ENCODE measurements around the gene TSPAN1.

Gene TSPAN1

DNA sequence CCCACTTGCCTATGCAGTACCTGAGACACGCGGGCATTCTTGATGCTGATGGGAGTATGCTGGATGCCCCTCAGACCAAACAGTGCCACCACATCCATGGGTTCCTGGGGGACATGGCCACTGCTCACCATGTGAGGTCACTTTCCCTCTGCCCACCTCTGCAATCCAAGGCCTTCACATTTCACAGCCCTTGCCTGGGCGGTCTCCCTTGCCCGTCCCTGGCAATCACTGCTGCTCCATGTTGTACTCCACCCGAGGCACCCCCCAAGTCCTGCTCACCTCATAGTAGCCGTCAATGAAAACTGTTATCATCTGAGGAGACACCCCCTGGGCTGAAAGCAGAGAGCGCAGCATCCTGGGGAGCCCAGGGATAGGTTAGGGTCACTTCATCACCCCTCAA, 18.4 kb downstream of the TSPAN1 start:
- FAIRE-seq (no peak), DNase-seq (ENCODE audit: insufficient read length, low spot score) (no peak)
- TF ChIP-seq SPI1 (IDR thresholded peaks at IDR 0.05; ENCODE audit: low read depth, low read length) = no peak
- no peak for TF ChIP-seq POLR2AphosphoS5 (IDR thresholded peaks at IDR 0.05; ENCODE audit: low read depth, low read length)
- no peak for TF ChIP-seq POU2F2 (IDR thresholded peaks at IDR 0.05; ENCODE audit: low read depth, low read length)
- TF ChIP-seq TAF1 (IDR thresholded peaks at IDR 0.05; ENCODE audit: low read depth, low read length) = no peak
- no peak for TF ChIP-seq POLR2A (IDR thresholded peaks at IDR 0.05; ENCODE audit: low read depth, low read length)
- no peak for TF ChIP-seq PAX5 (IDR thresholded peaks at IDR 0.05; ENCODE audit: insufficient read depth, low read length, severe bottlenecking)

DNA sequence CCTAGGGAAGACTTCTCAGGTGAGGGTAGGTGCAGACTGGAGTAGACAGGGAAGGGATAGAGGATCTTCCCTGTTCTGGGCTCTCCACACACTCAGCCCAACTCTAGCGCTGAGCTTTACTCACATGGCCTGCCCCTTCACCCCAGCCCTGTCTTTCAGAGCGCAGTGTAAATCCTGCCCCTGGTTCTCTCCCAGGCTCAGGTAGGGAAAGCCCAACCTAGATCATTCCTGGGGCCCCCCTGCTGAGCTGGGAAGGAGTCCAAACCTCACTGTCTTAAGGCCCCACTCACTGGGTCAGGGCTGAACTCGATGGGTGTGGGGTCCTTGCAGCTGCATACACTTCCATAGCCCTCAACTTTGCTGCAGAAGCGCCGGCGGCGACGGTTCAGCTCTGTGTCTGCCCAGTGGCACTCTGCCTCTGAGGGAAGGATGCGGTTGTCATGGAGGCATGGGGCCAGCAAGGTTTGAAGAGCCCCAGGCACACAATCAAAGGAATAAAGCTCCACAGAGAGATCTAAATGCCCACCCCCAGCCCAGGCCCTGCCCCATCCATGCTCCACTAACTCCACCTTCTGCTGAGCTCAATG, 19.2 kb downstream of the TSPAN1 start:
- no peak for FAIRE-seq
- TF ChIP-seq POLR2AphosphoS5 (IDR thresholded peaks at IDR 0.05; ENCODE audit: low read depth, low read length) (no peak), POLR2A (IDR thresholded peaks at IDR 0.05; ENCODE audit: low read depth, low read length) (no peak), POU2F2 (IDR thresholded peaks at IDR 0.05; ENCODE audit: low read depth, low read length) (no peak), TAF1 (IDR thresholded peaks at IDR 0.05; ENCODE audit: low read depth, low read length) (no peak), PAX5 (IDR thresholded peaks at IDR 0.05; ENCODE audit: insufficient read depth, low read length, severe bottlenecking) (no peak)
- no peak for DNase-seq (ENCODE audit: insufficient read length, low spot score)

DNA sequence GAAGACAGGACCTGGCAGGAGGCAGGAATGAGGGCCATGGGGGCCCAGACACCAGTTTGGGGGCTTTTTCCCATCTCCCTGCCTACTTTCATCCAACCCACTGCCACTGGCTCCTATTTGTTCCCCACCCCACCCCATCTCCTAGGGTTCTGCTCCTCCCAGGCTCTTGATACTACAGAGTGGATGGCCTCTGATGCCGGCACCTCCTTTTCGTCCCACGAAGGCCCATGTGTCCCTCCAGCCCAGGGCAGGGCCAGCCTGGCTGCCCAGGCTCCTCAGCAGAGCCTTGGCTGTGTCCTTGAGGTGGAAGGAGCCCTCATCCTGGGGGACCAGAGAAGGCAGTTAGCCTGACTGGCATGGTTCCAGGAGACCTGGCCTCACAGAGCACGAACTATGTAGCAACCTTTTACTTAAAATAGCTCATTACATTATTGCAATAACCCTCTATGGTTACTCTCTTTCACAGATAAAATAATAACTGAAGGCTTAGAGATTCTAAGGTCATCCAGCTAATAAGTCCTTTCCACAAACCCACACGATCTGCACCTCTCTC, 19.8 kb downstream of the TSPAN1 start:
- TF ChIP-seq SPI1 (IDR thresholded peaks at IDR 0.05; ENCODE audit: low read depth, low read length) = no peak
- no peak for TF ChIP-seq POLR2A (IDR thresholded peaks at IDR 0.05; ENCODE audit: low read depth, low read length)
- TF ChIP-seq POU2F2 (IDR thresholded peaks at IDR 0.05; ENCODE audit: low read depth, low read length) = no peak
- no peak for TF ChIP-seq POLR2AphosphoS5 (IDR thresholded peaks at IDR 0.05; ENCODE audit: low read depth, low read length)
- no peak for TF ChIP-seq PAX5 (IDR thresholded peaks at IDR 0.05; ENCODE audit: insufficient read depth, low read length, severe bottlenecking)
- no peak for TF ChIP-seq TAF1 (IDR thresholded peaks at IDR 0.05; ENCODE audit: low read depth, low read length)
- FAIRE-seq (no peak), DNase-seq (ENCODE audit: insufficient read length, low spot score) (no peak)

DNA sequence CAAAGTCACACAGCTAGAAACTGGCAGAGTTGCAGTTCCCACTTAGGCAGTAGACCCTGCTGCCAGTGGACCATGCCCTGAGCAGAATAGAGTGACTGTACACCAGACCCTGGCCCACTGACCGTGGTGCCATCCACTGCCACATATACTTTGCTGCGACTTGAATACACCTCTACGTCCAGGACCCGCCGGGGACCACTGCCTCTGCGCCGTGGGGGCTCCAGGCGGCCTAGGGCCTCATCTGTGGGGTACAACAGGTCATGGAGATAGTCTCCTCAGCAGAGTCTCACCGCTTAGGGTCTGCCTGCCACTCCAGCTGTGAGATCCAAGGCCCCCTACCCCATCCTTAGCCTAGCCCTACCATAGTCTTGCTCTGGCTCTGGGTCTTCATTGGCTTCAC, 21.7 kb downstream of the TSPAN1 start:
- TF ChIP-seq SPI1 (IDR thresholded peaks at IDR 0.05; ENCODE audit: low read depth, low read length) = no peak
- no peak for TF ChIP-seq PAX5 (IDR thresholded peaks at IDR 0.05; ENCODE audit: insufficient read depth, low read length, severe bottlenecking)
- no peak for TF ChIP-seq TAF1 (IDR thresholded peaks at IDR 0.05; ENCODE audit: low read depth, low read length)
- TF ChIP-seq POLR2A (IDR thresholded peaks at IDR 0.05; ENCODE audit: low read depth, low read length) = no peak
- no peak for TF ChIP-seq POLR2AphosphoS5 (IDR thresholded peaks at IDR 0.05; ENCODE audit: low read depth, low read length)
- no peak for TF ChIP-seq POU2F2 (IDR thresholded peaks at IDR 0.05; ENCODE audit: low read depth, low read length)
- FAIRE-seq = no peak
- DNase-seq (ENCODE audit: insufficient read length, low spot score) = no peak

DNA sequence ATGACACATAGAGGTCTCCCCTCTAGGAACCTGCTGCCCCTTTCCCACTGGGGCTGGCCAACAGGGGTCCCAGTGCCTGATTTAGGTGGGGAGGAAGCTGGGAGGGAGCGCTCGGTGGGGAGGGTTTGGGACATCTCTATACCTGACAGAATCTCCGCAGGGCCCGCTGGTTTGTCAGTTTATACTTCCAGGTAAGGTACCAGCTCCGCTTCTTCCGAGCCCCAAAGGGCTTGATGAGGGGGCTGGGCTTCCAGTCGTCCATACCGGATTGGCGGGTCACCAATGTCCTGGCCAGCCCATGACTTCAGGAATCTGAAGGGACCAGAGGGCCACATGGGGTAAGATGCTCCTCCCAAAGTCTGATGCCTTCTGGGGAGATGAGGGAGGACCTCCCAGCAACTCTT, 22.7 kb downstream of the TSPAN1 start:
- no peak for FAIRE-seq
- DNase-seq (ENCODE audit: insufficient read length, low spot score) = no peak
- TF ChIP-seq TAF1 (IDR thresholded peaks at IDR 0.05; ENCODE audit: low read depth, low read length) (no peak), PAX5 (IDR thresholded peaks at IDR 0.05; ENCODE audit: insufficient read depth, low read length, severe bottlenecking) (no peak), POLR2AphosphoS5 (IDR thresholded peaks at IDR 0.05; ENCODE audit: low read depth, low read length) (no peak), POU2F2 (IDR thresholded peaks at IDR 0.05; ENCODE audit: low read depth, low read length) (no peak)

DNA sequence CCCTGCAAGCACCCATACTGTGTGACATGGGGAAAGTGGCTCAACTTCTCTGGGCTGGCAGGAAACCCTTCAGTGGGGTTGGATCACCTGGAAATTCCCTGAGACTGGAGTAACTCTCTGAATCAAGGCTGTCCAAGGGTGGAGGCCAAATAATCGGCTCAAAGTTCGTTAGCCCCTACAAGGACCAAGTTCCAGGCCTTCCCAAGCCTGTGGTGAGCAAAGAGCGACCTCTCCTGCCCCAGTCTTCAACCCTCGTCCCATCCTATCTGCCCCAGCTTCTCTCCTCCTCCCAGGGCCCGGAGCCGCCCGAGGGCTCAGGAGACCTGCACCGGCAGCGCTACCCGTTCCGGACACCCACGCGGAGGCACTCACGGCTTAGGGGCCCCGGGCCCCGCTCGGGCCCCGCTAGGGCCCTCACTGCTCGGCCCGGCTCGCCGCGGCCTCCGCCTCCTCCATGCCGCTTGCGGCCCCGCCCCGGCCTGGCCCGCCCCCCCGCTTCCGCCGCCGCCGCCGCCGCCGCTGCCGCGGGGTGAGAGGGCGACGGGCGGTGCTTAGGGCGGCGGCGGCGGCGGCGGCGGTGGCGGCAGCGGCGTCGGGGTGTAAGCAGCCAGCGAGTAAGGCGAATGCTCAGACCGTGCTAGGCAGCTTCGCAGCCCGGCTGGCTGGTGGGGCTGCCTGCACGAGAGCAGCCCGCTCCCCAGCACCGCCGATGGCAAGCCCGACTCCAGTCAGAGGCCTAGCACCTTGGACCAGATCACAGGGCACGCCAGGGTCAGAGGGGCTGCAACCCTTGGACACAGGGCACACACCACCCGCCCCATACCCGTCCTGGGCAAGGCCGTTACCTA, 23.3 kb downstream of the TSPAN1 start, which contains the start of gene POMGNT1:
POMGNT1 (minus strand) TSS at position 471 of the 848 bp plus-strand sequence. CDS start 613 bp downstream, outside the sequence.
- peak; percentile 82 for FAIRE-seq
- TF ChIP-seq PAX5 (IDR thresholded peaks at IDR 0.05; ENCODE audit: insufficient read depth, low read length, severe bottlenecking) = no peak
- TF ChIP-seq POLR2A (IDR thresholded peaks at IDR 0.05; ENCODE audit: low read depth, low read length) = peak; percentile 85
- no peak for TF ChIP-seq POU2F2 (IDR thresholded peaks at IDR 0.05; ENCODE audit: low read depth, low read length)
- TF ChIP-seq SPI1 (IDR thresholded peaks at IDR 0.05; ENCODE audit: low read depth, low read length) = no peak
- TF ChIP-seq TAF1 (IDR thresholded peaks at IDR 0.05; ENCODE audit: low read depth, low read length) = no peak
- TF ChIP-seq POLR2AphosphoS5 (IDR thresholded peaks at IDR 0.05; ENCODE audit: low read depth, low read length) = 0 out of 2 replicates have a peak, but pooled peaks have one; percentile 29
- peak; percentile 98 for DNase-seq (ENCODE audit: insufficient read length, low spot score)

DNA sequence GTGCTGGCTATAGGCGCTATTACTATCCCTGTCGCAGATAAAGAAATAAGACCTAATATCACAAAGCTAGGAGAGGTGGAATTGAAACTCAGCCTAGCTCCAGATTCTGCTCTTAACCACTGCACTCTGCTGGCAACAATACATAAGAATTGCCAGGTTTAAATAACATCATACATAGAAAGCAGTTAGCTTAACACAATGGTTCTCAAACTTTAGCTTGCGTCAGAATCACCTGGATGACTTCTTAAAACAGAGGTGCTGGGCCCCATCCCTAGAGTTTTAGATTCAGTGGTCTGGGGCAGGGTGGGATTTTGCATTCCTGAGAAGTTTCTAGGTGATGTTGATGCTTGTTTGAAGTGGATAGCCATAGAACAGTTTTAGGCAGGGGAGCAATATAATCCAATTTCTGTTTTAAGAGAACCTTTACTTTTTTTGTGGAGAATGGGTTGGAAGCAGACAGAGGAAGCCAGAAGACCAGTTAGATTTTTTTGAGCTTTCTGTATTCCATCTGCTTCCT, 24.4 kb downstream of the TSPAN1 start:
- FAIRE-seq (peak; percentile 28), DNase-seq (ENCODE audit: insufficient read length, low spot score) (no peak)
- TF ChIP-seq TAF1 (IDR thresholded peaks at IDR 0.05; ENCODE audit: low read depth, low read length) (no peak), POLR2A (IDR thresholded peaks at IDR 0.05; ENCODE audit: low read depth, low read length) (no peak), PAX5 (IDR thresholded peaks at IDR 0.05; ENCODE audit: insufficient read depth, low read length, severe bottlenecking) (no peak), SPI1 (IDR thresholded peaks at IDR 0.05; ENCODE audit: low read depth, low read length) (no peak), POLR2AphosphoS5 (IDR thresholded peaks at IDR 0.05; ENCODE audit: low read depth, low read length) (no peak), POU2F2 (IDR thresholded peaks at IDR 0.05; ENCODE audit: low read depth, low read length) (no peak)

DNA sequence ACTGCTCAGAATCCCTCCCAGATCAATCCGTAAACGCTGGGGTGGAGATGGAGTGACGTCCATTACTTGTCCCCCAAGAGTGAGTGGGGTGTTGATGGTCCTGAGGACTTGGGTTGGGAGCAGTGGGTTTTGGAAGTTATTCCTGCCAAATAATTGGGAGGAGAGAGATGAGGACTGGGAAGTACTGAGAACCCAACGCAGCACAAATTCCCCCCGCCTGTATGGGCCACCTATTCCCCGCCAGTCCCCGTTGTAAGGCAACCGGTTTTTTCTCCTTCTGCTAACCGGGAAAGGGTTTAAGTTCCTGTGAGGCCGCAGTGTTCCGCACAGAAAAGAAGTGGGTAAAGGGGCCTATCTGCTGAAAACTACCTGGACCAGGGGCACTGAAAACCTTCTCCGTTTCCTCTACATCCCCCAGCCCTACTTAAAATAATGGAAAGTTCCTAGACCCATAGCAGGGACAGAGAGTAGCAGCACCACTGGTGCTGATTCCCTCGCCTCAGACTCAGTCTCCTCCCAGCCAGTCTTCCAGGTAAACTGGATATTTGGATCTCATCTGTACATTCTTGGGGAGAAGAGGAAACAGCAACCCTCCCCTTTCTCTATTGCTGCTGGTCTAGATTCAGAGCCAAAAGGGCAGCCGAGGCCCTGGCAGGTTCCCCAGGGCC, 29.0 kb downstream of the TSPAN1 start:
- DNase-seq (ENCODE audit: insufficient read length, low spot score) (no peak), FAIRE-seq (peak; percentile 9)
- TF ChIP-seq POU2F2 (IDR thresholded peaks at IDR 0.05; ENCODE audit: low read depth, low read length) (no peak), PAX5 (IDR thresholded peaks at IDR 0.05; ENCODE audit: insufficient read depth, low read length, severe bottlenecking) (no peak), SPI1 (IDR thresholded peaks at IDR 0.05; ENCODE audit: low read depth, low read length) (no peak), POLR2A (IDR thresholded peaks at IDR 0.05; ENCODE audit: low read depth, low read length) (no peak), TAF1 (IDR thresholded peaks at IDR 0.05; ENCODE audit: low read depth, low read length) (no peak)

DNA sequence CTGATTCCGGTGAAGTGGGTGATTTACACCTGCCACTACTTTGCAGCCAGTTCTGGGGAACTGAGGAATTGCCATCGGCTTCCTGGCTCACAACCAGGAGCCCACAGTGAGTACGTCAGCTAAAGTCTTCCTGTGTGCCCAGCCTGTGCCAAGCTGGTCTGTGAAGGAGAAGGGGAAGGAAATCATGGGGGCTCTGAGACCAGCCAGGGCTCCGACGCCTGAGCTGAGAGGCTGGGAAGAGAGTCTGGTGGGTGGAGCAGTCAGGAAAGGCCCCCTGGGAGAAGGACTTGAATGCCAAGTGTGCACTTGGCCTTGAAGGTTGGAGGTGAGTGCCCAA, 29.5 kb downstream of the TSPAN1 start:
- FAIRE-seq (no peak), DNase-seq (ENCODE audit: insufficient read length, low spot score) (no peak)
- TF ChIP-seq POLR2A (IDR thresholded peaks at IDR 0.05; ENCODE audit: low read depth, low read length) (no peak), POU2F2 (IDR thresholded peaks at IDR 0.05; ENCODE audit: low read depth, low read length) (no peak), POLR2AphosphoS5 (IDR thresholded peaks at IDR 0.05; ENCODE audit: low read depth, low read length) (no peak), TAF1 (IDR thresholded peaks at IDR 0.05; ENCODE audit: low read depth, low read length) (no peak), SPI1 (IDR thresholded peaks at IDR 0.05; ENCODE audit: low read depth, low read length) (no peak), PAX5 (IDR thresholded peaks at IDR 0.05; ENCODE audit: insufficient read depth, low read length, severe bottlenecking) (no peak)
